HG03521 (cell line): ENCODE results near the gene EXOC3L2.
"Not testable (repeated sequence)": the region's sequence is repeated elsewhere in the genome, so short reads cannot be mapped to it uniquely, and the experiment has no call there.

Experiments
- ATAC-seq: cut with Tn5 transposase; IDR thresholded peaks from one replicate; pipeline ENCODE4 v1.9.1; 2021; ENCODE audit warnings: mild to moderate bottlenecking, moderate library complexity; ENCODE audit not compliant: unreplicated experiment

Gene EXOC3L2

DNA sequence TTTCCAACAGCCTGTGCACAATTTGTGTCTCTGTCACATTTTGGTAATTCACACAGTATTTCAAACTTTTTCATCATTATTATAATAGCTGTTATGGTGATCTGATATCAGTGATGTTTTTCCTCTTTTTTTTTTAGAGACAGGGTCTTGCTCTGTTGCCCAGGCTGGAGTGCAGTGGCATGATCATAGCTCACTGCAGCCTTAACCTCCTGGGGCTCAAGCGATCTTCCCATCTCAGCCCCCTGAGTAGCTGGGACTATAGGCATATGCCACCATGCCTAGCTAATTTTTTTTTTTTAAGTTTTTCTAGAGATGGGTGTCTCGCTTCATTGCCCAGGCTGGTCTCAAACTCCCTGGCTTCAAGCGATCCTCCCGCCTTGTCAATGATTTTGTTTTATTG lies 11.6 kb upstream of the EXOC3L2 start:
- no peak for ATAC-seq

DNA sequence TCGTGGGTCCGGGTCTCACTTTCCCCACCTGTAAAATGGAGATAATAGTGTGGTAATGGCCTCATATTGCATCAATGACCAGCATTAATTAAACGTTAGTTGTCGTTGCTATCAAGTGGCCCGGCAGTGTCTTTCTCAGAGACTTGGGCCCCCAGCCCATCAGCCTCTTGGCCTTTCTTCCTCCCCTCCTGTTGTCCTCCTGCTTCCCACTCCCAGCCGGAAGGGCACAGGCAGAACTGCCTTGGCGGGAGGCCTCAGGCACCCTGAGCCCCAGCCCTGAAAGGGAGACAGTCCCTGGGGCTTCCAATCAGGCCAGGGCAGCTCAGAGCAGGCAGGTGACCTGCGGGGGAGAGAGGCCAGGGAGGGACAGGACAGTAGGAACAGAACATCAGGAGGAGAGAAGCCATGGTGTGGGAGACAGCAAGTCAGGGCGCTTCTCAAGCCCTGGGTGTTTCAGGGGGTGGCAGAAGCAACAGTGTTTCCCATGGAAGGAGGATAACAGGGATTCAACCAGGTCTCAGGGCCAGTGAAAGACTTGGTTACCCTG lies 10.5 kb upstream of the EXOC3L2 start:
- ATAC-seq = no peak

DNA sequence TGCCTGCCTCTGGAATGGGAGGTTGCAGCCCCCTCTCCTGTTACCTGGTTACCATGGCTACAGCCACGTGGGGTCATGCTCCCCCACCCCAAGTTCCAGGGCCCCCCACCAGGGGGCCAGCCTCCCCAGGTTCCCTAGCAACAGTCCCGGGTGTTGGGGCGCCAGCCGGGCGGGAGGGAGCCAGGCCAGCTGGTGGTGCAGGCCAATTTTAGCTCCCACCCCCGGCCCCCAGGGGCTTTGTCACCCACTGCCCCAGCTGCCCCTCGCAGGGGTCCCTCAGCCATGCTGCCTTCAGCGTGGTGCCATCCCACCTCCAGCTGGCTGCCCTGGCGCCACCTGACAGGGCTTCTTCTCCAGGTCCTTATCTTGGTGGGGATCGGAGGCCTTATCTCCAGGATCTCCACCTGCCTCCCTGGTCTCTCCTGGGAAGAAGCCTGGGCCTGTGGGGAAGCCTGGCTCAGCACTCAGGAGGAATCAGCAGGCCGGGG lies 8.9 kb upstream of the EXOC3L2 start:
- ATAC-seq = no peak

DNA sequence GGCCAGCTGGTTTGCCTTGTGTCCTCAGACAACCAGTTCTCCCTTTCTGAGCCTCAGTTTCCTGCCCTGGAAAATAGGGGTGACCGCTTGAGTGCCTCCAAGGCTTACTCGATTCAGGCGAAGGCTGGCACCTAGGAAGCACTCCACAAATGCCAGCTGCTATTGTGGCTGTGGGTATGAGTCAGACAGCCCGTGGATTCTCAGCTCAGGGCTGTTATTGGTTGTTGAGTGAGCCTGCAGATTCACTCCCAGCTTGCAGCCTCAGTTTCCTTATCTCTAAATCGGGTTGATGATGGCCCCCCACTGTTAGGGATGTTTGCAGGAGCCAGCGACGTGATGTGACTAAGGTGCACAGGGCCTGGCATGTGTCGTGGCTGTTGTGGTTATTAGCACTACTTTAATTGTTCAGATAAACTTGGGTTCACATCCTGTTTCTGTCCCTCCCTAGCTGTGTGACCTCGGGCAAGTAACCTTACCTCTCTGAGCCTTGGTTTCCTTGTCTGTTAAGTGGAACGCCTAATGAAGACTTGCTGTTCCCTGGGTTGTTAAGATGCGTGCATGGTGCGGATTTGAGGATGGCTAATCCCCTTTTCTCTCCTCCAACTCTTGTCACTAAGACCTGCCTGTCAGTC lies 8.3 kb upstream of the EXOC3L2 start:
- no peak for ATAC-seq

DNA sequence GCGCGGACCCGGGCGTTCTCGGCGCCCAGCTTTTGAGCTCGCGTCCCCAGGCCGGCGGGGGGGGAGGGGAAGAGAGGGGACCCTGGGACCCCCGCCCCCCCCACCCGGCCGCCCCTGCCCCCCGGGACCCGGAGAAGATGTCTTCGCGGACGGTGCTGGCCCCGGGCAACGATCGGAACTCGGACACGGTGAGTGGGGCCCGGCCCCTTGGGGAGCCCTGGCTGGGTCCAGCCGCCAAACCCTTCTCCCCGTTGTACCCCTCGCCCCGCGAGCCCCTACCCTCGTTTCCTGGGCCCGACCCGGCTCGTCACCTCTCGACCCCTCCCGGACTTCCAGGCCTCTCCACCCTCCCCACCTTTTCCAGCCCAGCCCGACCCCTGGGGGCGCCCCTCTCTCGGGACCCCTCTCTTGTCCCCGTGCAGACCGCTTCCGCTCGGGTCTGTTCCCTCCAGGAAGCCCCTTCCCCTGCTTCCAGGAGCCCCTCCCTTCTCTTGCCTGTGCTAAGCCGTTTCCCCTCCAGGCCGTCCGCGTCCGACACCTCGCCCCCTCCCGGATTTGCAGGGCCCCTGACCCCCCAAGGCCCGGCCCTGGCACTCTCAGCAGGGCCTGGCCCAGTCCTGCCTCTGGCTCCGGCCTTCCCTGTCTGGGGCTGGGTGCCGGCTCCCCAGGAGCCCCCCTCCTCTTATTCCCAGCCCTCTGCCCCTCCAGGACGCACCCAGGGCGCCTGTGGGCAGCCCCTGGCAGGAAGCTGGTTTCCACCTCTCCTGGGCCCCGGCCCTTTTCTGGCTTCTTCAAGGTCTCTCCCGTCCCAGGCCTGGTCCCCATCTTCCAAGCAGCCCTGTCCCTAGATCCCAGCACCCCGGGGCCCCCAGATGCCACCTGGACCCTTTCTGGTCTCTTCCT lies 6.5 kb upstream of the EXOC3L2 start:
- no peak for ATAC-seq

DNA sequence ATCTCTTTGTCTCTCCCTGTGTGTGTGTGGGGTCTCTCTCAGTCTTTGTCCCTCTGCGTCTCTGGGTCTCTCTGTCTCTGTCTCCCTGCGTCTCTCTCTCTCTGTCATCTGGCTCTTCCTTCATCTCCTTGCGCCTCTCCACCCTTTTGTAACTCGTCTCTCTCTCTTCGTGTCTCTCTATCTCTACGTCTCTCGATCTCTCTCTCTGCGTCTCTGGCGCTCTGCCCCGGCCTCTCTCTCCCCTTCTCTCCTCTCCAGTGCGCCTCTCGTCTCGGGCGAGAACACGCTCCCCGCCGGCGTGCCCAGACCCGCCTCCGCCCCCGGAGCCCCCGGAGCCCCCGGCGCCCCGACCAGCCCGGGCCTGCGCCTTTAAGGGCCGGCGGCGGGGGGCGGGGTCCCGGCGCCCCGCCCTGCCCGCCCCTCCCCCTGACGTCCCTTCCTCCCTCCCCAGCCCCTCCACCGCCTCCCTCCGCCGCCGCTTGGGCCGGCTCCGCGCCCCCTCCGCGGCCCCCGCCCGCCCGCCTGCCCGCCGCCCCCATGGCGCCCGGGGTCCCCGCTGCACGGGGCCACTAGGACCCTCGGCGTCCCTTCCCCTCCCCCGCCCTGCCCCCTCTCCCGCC lies 5.7 kb upstream of the EXOC3L2 start, which contains the start of gene MARK4:
MARK4 (plus strand) TSS at position 440 of the 620 bp plus-strand sequence. CDS start 318 bp downstream, outside the sequence.
- ATAC-seq = no peak

DNA sequence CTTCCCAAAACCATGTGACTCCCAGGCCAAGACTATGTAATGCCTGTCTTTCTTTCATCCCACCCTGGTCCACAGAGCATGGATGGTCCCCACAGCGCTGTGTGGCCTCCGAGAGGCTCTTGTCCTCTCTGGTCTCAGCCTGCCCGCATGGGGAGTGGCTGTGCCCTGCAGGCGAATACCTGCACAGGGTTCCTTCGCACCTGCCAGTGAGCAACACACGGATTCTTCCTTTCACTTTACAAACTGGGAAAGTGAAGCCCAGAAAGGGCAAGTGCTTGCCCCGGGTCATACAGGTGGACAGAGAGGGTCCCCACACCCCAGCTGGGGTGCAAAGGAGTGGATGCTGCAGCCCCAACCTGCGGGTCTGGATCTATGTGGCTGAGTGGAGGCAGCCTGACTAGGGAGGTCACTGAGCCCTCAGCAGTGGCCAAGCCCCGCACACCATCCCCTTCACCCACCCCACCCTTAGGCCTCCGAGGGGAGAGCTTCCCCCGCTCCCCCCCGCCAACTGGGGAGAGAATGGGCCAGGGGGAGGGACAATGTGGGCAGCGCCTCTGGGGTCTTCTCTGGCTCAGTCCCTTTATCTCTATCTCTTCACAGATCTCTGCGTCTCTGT lies 5.1 kb upstream of the EXOC3L2 start:
- ATAC-seq = no peak

DNA sequence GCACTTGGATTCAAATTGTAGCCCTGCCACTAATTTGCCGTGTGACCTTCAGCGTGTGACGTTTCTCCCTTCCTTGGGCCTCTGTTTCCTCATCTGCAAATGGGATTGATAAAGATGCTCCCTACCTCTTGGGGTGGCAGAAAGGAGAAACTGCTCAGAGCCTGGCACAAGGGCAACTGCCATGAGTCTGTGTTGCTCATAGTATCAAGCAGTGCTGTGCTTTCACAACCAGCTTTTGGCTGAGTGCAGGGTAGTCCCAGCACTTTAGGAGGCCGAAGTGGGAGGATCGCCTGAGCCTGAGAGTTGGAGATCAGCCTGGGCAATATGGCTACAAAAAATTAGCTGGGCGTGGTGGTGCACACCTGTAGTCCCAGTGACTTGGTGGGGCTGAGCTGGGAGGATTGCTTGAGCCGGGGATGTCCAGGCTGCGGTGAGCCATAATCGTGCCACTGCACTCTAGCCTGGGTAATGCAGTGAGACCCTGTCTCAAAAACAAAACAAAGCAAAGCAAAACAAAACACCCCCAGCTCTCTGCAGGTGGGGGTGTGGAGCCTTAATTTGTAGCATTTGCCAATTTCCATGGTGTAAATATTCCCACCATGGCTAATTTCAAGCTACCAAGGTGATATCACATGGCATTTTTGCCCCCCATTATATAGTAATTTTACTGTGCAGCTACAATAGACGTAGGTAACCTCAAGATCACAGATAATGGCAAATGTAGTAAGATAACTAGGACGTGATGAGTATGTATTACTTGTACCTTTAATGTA lies 4.2 kb upstream of the EXOC3L2 start:
- no peak for ATAC-seq

DNA sequence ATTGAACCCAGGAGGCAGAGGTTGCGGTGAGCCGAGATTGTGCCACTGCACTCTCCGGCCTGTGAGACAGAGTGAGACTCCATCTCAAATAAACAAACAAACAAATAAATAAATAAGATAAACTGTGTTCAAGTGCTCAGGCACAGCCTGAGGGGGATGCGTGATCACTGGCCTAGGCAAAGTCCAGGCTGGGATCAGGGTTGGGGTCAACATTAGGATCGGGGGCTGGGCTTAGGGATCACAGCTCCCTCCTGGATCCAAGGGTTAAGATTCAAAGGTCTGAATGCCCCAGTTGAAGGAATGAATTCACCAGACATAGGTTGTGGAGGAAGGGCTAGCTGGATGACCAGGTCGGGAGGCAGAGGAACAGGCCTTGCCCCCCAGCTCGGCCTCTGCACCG lies 1.9 kb upstream of the EXOC3L2 start:
- ATAC-seq = no peak

DNA sequence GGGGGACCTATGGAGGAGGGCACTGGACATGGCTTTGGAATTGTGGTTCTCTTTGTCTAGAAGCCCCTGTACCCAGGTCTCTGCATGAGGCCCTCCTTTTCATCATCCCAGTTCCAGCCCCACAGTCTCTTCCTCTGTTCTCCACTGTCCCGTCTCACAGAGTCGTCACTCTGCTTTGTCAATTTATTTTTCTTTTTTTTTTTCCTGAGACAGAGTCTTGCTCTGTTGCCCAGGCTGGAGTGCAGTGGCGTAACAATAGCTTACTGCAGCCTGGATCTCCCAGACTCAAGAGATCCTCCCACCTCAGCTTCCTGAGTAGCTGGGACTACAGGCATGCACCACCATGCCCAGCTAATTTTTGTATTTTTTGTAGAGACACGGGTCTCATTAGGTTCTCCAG lies 619 bp upstream of the EXOC3L2 start:
- no peak for ATAC-seq

DNA sequence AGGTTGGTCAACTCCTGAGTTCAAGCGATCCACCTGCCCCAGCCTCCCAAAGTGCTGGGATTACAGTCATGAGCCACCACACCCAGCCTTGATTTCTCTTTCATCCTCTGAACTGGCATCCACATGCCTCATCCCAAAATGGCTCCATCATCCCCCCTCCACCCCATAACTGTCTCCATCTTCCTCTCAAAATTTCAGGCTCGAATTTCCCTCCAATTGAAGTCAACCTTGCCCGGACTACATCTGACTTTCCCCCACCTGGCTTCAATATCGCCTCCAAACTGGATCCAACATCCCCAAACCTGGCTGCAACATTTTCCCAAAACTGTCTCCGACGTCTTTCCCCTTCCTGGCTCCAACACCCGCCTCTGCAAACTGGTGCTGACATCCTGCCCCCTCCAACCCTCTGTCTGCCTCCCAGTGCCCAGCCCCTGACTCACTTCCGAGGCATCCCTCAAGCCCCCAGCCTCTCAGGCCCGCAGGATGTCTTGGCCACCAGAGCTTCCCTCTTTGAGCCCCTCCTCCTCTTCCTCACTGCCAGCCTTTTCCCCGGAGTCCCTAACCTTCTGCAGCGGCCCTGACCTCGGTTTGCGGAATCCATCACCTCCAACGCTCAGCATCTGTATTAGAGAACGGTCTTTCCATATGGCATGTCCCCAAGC lies 943 bp downstream of the EXOC3L2 start:
- ATAC-seq = no peak

DNA sequence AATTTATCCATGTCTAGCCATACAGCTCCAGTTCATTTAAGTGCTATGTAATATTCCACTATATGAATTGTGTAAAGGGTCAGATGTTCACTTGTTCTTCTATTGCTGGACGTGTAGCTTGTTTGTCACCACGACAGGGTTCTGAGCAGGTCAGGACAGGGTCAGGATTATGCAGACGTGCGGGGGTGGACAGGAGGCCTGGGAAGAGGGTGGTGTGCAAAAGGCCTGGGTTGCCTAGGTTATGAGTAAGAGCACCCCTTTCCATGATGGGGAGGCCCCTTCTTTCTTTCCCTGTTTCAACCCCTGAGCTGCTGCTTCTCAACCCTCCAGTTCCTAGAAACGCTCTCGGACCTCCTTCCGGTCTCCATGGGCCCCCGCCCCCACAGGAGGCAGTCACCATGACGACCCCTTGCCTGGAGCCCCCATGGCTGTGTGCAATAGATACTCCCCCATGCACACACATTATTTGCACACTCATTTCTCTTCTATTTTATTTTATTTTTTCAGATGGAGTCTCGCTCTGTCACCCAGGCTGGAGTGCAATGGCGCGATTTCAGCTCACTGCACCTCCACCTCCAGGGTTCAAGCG lies 2.0 kb downstream of the EXOC3L2 start:
- ATAC-seq = no peak

DNA sequence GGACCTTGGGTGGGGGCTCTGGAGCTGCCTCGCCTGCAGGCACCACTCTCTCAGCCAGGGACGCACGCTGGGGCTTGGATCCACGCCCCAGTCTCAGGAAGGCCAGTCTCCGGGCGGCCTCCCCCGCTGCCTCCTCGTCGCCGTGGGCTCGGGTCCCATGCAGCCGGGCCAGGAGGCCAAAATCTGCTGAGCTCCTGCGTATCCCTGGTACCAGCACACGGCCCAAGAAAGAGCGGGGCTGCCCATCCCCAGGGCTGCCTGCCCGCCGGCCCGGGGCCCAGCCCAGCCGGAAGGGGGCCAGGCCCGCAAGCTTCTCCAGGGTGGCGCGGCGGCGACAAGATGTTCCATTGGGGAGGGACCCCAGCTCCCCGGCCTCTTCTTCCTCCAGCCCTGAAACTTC lies 6.7 kb downstream of the EXOC3L2 start:
- ATAC-seq = no peak

DNA sequence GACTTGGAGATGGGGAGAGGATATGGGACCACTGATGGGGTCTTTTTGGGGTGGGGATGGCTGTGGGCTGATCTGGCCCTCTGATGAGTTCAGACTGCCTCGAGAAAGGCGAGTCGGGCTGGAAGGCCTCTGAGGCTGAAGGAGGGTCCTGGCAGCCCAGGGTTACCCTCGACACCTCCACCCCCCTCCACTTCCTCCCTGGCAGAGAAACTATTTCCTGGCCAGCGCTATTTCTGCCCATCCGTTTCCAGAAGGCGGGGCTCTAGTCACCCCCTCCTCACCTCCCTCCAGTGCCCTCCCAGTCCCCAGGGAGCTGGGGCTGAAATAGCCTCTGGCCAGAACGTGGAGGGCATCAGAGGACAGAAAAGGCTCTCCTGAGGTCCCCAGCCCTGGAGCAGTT lies 9.7 kb downstream of the EXOC3L2 start:
- no peak for ATAC-seq

DNA sequence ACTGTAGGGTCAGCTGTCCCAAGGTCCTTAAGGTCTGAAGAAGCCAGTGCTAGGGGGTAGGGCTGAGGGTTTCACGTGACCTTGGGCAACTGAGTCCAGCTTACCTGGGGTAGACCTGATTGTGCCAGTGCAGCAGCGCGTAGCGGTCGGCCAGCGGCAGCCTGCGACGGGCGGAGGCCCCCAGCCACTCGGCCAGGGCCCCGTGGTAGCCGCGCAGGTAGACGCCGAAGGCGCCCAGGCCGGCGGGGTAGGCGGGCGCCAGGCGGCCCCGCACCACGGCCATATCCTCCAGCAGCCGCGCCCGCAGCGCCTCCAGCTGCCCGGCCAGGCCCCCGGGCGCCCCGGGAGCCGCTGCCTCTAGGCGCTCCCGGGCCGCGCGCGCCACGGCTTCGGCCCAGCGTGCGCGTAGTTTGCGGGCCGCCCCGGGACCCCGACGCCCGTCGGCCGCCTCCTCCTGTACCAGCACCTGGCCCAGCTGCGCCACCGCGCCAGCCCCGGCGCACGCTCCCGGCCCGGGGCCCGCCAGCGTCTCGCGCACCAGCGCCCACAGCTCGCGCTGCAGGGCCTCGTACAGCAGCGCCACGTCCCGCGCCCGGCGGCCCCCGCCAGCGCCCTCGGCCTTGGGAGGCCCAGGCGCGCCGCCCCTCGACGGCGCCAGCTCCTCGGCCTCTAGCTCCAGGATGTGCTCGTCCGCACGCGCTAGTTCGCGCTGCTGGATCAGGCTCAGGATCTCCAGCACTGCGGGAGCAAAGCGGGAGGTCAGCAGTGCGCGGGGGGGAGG lies 10.9 kb downstream of the EXOC3L2 start:
- ATAC-seq = no peak

DNA sequence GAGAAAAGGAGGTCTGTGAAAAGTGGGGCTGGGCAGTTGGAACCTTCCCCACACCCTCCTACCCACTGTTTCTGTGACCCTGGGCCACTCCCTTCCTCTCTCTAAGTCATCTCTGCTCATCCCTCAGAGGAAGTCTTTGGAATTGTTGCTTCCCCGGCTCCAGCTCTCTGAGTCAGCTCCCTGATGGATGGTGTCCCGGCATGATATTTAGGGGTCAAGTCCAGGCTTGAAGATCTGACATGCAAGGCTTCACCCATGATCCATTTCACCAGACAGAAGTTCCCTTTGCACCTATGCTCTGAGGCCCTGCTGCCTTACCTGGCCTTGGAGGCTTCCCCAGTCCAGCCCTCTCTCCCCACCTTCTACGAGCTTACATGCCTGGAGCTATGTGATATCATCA lies 13.3 kb downstream of the EXOC3L2 start:
- no peak for ATAC-seq

DNA sequence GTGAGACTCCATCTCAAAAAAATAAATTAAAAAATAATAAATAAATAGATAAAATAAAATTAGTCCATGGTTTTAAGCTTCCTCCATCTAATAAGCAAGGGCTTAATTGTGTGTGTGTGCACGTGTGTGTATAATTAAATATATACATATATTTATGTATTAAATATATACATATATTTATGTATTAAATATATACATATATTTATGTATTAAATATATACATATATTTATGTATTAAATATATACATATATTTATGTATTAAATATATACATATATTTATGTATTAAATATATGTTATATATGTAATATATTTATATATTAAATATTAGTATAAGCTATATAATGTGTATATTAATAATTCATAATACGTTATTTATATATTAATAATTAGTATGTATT lies 16.2 kb downstream of the EXOC3L2 start:
- not testable (repeated sequence) for ATAC-seq

DNA sequence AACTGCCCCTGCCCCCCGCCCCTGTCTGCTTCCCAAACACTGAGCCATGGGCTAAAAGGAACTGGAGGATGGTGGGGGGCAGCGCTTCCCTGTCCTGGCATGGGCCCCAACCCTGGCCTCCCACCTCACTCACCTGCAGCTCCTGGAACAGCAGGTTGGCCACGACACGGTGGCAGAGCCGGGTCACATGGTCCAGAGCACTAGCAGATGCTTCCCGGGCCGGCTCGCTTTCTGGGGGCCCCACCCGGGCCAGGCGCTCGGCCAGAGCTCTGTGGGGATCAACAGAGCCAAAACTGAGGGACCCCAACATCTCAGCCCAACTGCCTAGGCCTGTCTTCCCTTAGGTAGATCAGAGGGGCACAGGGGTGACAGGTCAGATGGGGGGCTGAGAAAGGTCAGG lies 20.6 kb downstream of the EXOC3L2 start:
- no peak for ATAC-seq

DNA sequence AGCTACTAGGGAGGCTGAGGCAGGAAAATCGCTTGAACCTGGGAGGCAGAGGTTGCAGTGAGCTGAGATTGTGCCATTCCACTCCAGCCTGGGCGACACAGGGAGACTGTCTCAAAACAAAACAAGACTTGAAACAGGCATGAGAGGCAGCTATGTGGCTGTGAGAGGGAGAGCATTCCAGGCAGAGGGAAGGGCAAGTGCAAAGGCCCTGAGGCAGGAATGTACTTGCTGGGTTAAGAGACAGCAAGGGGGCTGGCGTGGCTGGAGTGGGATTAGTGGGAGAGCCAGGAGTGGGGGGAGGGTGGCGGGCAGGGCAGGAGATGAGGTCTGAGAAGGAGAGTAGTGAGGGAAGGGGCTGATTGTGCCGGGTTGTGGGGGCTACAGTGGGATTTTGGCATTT lies 21.3 kb downstream of the EXOC3L2 start:
- no peak for ATAC-seq
